K562 (cell line): ENCODE results near the gene CEP128.

Experiments used
- ATF3 ChIP-seq, 2 experiments: fragments of 450-650 bp in 1 of 2; sonication (generic) in 1 of 2; formaldehyde crosslinking in 1 of 2; IDR thresholded peaks in 1 of 2; conservative IDR thresholded peaks in 1 of 2; 2 replicates each; pipeline versions ENCODE4 v1.6.1 to v1.8.1; 2016 to 2023; ENCODE audit warnings: mild to moderate bottlenecking in 2 of 2, moderate library complexity in 2 of 2, inconsistent platforms in 1 of 2, missing genetic modification reagents in 1 of 2
- CTCF ChIP-seq, 3 experiments: IDR thresholded peaks in 2 of 3; conservative IDR thresholded peaks in 1 of 3; 2 replicates each; pipeline ENCODE4 v1.5.1; 2011 to 2012; ENCODE audit warnings: low read length in 3 of 3, mild to moderate bottlenecking in 3 of 3, control low read depth in 2 of 3, improper control_type of control experiment in 1 of 3, inconsistent platforms in 1 of 3, low read depth in 1 of 3, mixed read lengths in 1 of 3, moderate library complexity in 1 of 3; ENCODE audit not compliant: insufficient read depth in 2 of 3
- GATAD2A ChIP-seq: fragments of 450-650 bp; IDR thresholded peaks from 2 replicates; pipeline ENCODE4 v1.6.1; 2017
- KAT8 ChIP-seq: fragments of 450-650 bp; IDR thresholded peaks from 2 replicates; pipeline ENCODE4 v1.6.1; 2016; ENCODE audit warnings: low read depth, mild to moderate bottlenecking
- MEF2A ChIP-seq: IDR thresholded peaks from 2 replicates; pipeline ENCODE4 v1.6.1; 2011; ENCODE audit warnings: low read depth, mild to moderate bottlenecking, low read length, moderate library complexity; ENCODE audit not compliant: control insufficient read depth
- MNT ChIP-seq, 2 experiments: fragments of 450-650 bp; conservative IDR thresholded peaks; 2 replicates each; pipeline ENCODE4 v1.6.1; 2017; ENCODE audit warnings: mild to moderate bottlenecking in 2 of 2, moderate library complexity in 2 of 2
- PHF8 ChIP-seq: fragments of 200-600 bp; sonication (generic); IDR thresholded peaks from 2 replicates; pipeline ENCODE4 v1.6.1; 2012; ENCODE audit warnings: mixed run types, mild to moderate bottlenecking, inconsistent platforms, low read length, moderate library complexity, borderline replicate concordance
- POLR2A ChIP-seq: fragments of 450-650 bp; conservative IDR thresholded peaks from 2 replicates; pipeline ENCODE4 v1.6.1; 2016
- POLR2AphosphoS5 ChIP-seq: IDR thresholded peaks from 2 replicates; pipeline ENCODE4 v1.6.1; 2011; ENCODE audit warnings: mild to moderate bottlenecking, low read depth, low read length, moderate library complexity; ENCODE audit not compliant: control insufficient read depth, insufficient read depth
- PTBP1 ChIP-seq: fragments of 200-400 bp; formaldehyde crosslinking; IDR thresholded peaks from 2 replicates; pipeline ENCODE4 v1.6.1; 2017; ENCODE audit warnings: low read depth, low read length
- RBBP5 ChIP-seq: fragments of 200-600 bp; sonication (generic); IDR thresholded peaks from 2 replicates; pipeline ENCODE4 v1.6.1; 2012; ENCODE audit warnings: borderline replicate concordance, mild to moderate bottlenecking, low read length, control low read depth, inconsistent platforms; ENCODE audit not compliant: insufficient read depth, poor library complexity, severe bottlenecking
- SMAD3 ChIP-seq: fragments of 450-650 bp; formaldehyde crosslinking; conservative IDR thresholded peaks from 2 replicates; pipeline ENCODE4 v1.4.0; 2020; ENCODE audit warnings: mild to moderate bottlenecking
- TFE3 ChIP-seq: fragments of 450-650 bp; formaldehyde crosslinking; IDR thresholded peaks from 2 replicates; pipeline ENCODE4 v1.4.0; 2020; ENCODE audit warnings: mild to moderate bottlenecking, mixed read lengths
- ZBTB40 ChIP-seq, 2 experiments: fragments of 450-650 bp in 1 of 2; sonication (generic) in 1 of 2; formaldehyde crosslinking in 1 of 2; IDR thresholded peaks; 2 replicates each; pipeline versions ENCODE4 v1.7.1 to v1.9.0; 2016 to 2022; ENCODE audit warnings: inconsistent platforms in 1 of 2, mild to moderate bottlenecking in 1 of 2, missing genetic modification reagents in 1 of 2

GRCh38 chr14:80776657-80777056 is 164.9 kb downstream of the CEP128 start:
- TF ChIP-seq RBBP5 (no peak), ZBTB40 (IDR thresholded peaks at IDR 0.05) (no peak), ZBTB40 (CRISPR knock-in tag; IDR thresholded peaks at IDR 0.05) (no peak), ATF3 (IDR thresholded peaks at IDR 0.05) (no peak), ATF3 (CRISPR knock-in tag; conservative IDR thresholded peaks at IDR 0.05) (no peak), POLR2A (no peak), CTCF (IDR thresholded peaks at IDR 0.05 in 2 of 3, conservative IDR thresholded peaks at IDR 0.05 in 1 of 3; ENCODE audit: insufficient read depth in 2 of 3, low read depth in 1 of 3, low read length in 3 of 3) (no peak), MNT (conservative IDR thresholded peaks at IDR 0.05) (no peak), MEF2A (no peak), SMAD3 (CRISPR knock-in tag) (no peak), GATAD2A (no peak), TFE3 (CRISPR knock-in tag) (no peak), KAT8 (no peak), PTBP1 (no peak), POLR2AphosphoS5 (no peak), PHF8 (no peak)
